ENCODE data around the gene PARD3B.
"Not testable (repeated sequence)": the region's sequence is repeated elsewhere in the genome, so short reads cannot be mapped to it uniquely, and the experiment has no call there.

The PARD3B gene

GRCh38 chr2:205193125-205193835, 648.0 kb downstream of the PARD3B start:
- DNase-seq (ENCODE audit: low read depth in 2 of 2) = no peak

DNA sequence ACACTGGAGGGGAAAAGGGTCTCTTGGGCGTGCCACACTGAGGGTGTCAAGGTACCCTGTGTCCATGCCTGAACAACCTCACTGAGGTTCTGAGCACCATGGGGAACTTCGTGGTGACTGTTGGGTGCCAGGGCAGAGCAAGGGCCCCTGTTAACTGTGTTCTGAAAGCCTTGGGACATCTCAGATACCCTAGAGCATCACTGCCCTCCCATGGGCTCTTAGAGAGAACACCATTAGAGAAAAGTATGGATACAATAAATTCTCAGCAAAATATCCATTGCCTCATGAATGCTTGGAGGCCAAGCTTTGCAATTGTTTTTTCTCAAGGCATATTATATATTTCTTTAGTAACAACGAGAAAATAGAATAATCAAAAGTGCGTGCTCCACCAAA, 648.6 kb downstream of the PARD3B start:
- DNase-seq (ENCODE audit: low read depth in 2 of 2) = no peak

DNA sequence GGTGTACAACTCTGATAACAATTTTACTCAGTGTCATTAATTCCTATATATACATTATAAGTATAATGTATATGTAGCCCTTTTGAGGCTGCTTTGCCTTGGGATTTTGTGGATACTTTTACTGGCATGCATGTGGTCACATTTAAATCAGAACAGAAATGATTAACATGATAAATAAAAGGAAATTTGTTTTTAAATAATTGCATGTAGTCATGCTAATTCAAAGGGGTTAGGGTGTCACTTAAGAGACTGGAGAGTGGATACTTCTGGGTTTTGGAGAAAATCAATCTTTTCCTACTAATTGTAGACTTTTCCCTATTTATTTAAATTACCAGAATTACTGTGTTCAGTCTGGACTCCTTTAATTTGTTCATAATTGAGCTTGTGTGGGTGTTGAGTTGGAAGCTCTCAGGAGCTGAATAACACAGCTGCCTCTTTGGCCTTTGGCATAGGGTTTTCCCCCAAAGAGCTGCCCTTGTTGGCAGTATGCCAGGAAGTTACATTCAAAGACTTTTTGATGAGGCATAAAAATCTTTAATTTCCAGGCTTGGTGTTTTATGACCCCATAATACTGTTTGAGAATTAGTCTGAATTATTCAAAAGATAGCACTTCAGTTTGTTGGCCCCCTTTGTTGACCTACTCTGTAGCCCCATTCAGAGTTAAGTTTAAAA, 652.3 kb downstream of the PARD3B start:
- DNase-seq (ENCODE audit: low read depth in 2 of 2) = no peak

GRCh38 chr2:205198140-205198525, 652.9 kb downstream of the PARD3B start:
- no peak for DNase-seq (ENCODE audit: low read depth in 2 of 2)

DNA sequence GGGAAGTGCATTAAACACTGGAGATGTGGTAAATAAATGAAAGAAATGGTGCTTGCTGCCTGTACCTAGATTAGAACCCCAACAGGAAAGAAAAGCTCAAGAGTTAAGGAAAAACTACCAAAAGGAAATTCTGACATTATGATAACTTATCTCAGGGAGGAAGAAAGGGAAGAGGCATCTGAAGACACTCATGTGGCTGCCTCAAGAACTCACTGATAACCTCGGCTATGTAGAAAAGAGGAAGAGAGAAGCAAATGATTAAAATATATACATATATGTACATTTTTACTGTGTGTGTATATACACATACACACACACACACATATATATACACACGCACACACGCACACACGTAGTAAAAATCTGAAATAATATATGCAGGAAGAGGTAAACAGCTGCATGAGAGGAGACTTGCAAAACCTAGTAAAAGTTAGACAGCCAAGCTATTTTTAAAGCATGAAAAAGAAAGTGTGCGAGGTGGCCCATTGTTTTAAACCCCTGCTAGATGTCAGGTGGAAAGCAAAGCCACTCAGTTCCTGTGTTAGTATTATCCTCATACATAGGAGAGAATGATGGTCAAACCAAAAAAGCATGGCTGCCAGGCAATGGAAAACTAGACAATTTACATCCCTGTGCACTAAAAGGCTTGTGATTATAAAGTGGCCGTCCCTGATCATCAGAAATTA, 654.0 kb downstream of the PARD3B start:
- no peak for DNase-seq (ENCODE audit: low read depth in 2 of 2)

- DNase-seq (ENCODE audit: low read depth in 2 of 2) = no peak
These were observed 665.2 kb downstream of the PARD3B start for GRCh38 chr2:205210494-205210893.

- DNase-seq (ENCODE audit: low read depth in 2 of 2) = no peak
These were observed 667.1 kb downstream of the PARD3B start for GRCh38 chr2:205212357-205212756.

GRCh38 chr2:205216092-205216491, 670.8 kb downstream of the PARD3B start:
- DNase-seq (ENCODE audit: low read depth in 2 of 2) = no peak

DNA sequence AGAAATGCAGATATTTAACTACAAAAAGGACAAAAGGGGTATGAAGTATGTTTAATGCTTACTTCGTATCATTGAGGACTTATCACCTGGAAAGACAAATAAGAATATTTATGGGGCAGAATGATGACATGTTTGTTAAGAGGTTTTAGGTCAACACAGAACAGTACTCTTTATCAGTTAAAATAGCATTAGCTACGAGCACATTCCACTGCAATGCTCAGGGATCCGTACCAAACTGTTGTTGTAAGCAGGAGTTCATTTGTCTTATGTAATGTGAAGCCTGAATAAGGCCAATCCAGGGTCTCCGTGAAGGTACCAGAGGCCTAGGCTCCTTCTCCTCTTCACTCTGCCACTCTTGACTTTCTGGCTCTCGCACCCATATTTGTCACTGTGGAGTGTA, 671.3 kb downstream of the PARD3B start:
- no peak for DNase-seq (ENCODE audit: low read depth in 2 of 2)

DNA sequence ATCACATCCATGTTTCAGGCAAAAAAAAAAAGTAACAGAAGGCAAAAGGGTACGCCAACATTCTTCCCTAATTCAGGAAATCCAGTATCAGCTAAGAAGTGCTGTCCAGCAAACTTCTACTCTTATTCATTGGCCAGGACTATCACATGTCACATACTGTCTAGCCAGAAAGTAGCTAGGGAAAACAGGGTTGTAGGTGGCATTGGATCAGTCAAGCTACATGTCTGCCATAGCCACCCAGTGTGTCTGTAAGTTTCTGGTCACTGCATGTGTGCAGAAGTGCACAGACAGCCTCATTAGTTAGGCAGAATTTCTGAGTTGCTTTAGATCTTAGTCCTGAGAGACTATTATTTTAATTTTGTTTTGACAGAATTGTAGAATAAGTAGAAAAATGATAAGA, 671.7 kb downstream of the PARD3B start:
- no peak for DNase-seq (ENCODE audit: low read depth in 2 of 2)

DNA sequence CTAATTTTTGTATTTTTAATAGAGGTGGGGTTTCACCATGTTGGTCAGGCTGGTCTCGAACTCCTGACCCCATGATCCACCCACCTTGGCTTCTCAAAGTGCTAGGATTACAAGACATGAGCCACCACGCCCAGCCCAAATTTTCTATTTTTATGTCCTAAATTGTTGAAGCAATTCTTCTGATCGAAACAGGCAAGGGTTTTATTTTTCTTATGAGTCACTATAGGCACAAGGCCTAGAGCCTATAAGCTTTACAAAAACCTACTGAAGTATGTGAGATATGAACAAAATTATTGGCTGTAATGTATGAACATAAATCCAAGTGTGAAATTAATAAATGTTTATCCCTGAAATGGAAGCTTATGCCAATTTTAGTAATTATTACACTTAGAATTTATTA, 672.8 kb downstream of the PARD3B start:
- DNase-seq (ENCODE audit: low read depth in 2 of 2) = no peak

- DNase-seq (ENCODE audit: low read depth in 2 of 2) = not testable (repeated sequence)
These were observed 673.5 kb downstream of the PARD3B start for GRCh38 chr2:205218816-205219215.

- no peak for DNase-seq (ENCODE audit: low read depth in 2 of 2)
These were observed 675.3 kb downstream of the PARD3B start for GRCh38 chr2:205220559-205220958.

GRCh38 chr2:205232086-205232485, 686.8 kb downstream of the PARD3B start:
- no peak for DNase-seq (ENCODE audit: low read depth in 2 of 2)

DNA sequence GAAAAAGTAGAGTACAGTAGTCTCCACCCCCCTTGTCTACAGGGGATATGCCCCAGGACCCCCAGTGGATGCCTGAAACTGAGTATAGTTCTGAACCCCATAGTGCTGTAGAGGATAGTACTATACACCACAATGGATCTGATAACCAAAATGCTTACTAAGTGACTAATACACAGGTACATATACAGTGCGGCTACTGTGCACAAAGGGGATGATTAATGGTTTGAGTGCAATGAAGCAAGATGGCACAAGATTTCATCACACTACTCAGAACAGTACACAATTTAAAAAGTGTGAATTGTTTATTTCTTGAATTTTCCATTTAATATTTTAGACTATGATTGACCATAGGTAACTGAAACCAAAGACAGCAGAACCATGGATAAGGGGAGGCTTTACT, 690.2 kb downstream of the PARD3B start:
- DNase-seq (ENCODE audit: low read depth in 2 of 2) = no peak

DNA sequence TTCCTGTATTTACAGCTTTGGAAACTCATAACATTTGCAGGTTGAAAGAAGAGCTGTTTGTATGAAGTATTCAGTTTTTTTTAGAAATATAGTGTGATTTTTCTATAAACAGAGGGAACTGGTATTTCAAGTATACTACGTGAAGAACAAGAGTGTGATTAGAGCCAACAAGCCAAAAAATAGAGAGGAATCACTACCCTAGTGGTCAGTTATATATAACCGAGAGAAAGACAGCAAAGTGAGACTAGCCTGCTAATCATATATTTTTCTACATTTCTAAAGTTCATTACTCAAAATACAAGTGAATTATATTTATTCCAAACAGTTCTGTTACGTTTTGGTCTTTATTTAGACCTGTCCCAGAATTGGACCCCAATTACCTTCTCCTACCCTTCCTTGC, 692.2 kb downstream of the PARD3B start:
- DNase-seq (ENCODE audit: low read depth in 2 of 2) = no peak

- no peak for DNase-seq (ENCODE audit: low read depth in 2 of 2)
These were observed 699.7 kb downstream of the PARD3B start for GRCh38 chr2:205245001-205245400.

DNA sequence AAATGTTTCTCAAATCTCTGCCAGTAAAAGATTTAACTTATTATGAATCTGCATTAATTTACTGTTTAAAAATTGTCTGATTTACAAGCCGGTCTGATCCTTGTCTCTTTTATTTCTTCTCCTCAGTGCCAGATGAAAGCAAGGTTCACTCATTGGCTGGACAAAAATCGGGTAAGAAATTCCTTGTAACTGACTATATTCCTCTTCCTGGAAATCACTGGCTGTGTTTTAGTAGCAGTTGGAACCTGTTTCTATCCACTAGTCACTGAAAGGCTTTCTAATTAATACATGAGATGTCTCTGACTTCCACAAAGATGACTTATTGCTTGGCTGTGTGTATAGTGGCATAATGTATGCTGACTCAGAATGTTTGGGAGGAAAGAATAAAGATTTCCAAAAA, 700.4 kb downstream of the PARD3B start:
- no peak for DNase-seq (ENCODE audit: low read depth in 2 of 2)

- DNase-seq (ENCODE audit: low read depth in 2 of 2) = no peak
These were observed 713.8 kb downstream of the PARD3B start for GRCh38 chr2:205259121-205259520.

DNA sequence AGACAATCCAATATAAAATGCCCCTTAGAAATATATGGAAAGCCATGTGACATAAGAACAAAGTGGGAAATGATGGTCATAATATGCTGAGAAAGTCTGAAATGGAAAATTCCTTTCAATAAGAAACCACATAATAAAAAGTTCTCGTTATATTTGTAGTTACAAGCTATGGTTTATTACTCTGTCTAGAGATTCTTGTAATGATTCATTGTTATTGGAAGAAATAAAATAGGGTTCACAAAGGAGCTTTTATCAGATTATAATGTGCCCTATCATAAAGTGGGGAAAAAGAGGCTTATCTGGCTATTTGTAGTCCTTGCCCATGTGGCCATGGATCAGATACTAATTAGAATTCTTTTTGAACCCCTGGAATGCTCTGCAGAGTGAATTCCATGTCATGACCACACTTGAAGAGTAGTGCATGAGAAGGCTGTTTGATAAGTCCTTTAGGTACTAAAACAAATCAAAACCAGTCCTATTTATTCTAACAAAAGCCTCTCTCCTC, 716.3 kb downstream of the PARD3B start:
- DNase-seq (ENCODE audit: low read depth in 2 of 2) = no peak

DNA sequence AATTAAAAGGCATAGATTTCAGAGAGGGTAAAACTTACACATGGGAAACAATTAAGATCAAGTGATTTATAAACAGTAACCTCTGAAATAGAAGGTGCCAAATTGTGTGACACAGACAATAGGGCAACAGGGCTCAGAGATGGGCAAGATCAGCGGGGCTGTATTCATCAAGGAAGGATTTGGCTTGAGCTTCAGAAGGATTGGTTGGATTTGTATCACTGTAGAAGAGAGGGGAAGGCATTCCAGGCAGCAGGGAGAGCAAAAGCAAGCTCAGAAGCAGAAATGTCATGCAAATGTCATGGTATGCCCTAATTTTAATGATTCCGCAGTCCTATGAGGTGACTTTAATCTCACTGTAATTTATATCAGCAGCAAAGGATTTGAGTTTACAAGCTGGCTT, 722.0 kb downstream of the PARD3B start:
- no peak for DNase-seq (ENCODE audit: low read depth in 2 of 2)

- DNase-seq (ENCODE audit: low read depth in 2 of 2) = no peak
These were observed 725.4 kb downstream of the PARD3B start for GRCh38 chr2:205270689-205271088.

DNA sequence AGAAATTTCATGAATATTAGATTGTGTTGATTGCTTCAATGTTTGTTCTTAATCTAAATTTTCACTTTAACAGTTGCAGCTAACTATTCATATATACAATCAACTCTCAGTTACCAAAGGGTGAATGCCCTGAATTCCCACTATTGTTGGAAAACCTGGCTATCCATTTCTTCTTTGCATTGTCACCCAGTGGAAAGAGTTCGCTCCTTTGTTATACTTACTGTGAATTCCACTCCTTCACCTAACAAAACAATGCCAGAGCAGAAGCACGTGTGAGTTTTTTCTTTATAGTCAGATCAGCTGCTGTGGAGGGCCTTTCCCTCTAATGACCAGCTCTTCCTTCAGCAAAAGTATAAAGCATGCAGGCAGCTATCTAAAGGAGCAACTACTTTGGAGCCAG, 727.9 kb downstream of the PARD3B start:
- no peak for DNase-seq (ENCODE audit: low read depth in 2 of 2)

Data from stimulated activated CD4-positive, alpha-beta T cell treated with anti-CD3 and anti-CD28 coated beads, Interleukin-15, amount 100 ng/mL, for 48 hours (primary cell).